Suprapubic skin (tissue), 4 donors: ENCODE data around the gene KHSRP.

Experiments used
- CTCF ChIP-seq, 2 donors: fragments of 200-600 bp in 1 of 2; fragments of 450-650 bp in 1 of 2; sonication (generic) in 1 of 2; IDR thresholded peaks; one replicate each; pipeline ENCODE4 v1.5.1; 2016 to 2019; ENCODE audit warnings: antibody characterized with exemption in 2 of 2, mild to moderate bottlenecking in 1 of 2, moderate library complexity in 1 of 2
- EP300 ChIP-seq: sonication (generic); formaldehyde crosslinking; IDR thresholded peaks from one replicate; pipeline ENCODE4 v1.6.1; 2017; ENCODE audit warnings: antibody characterized with exemption
- POLR2A ChIP-seq, 2 donors: fragments of 450-650 bp; IDR thresholded peaks; one replicate each; pipeline ENCODE4 v1.6.1; 2017; ENCODE audit warnings: antibody characterized with exemption in 2 of 2, mild to moderate bottlenecking in 2 of 2, moderate library complexity in 2 of 2
- POLR2AphosphoS5 ChIP-seq, 3 donors: sonication (generic); formaldehyde crosslinking; IDR thresholded peaks; one replicate each; pipeline ENCODE4 v1.6.1; 2017; ENCODE audit warnings: antibody characterized with exemption in 3 of 3

GRCh38 chr19:6431891-6432290 is 7.3 kb upstream of the KHSRP start:
- no peak for TF ChIP-seq CTCF (IDR thresholded peaks at IDR 0.05)
- TF ChIP-seq EP300 = no peak
- no peak for TF ChIP-seq POLR2AphosphoS5 (IDR thresholded peaks at IDR 0.05)
- TF ChIP-seq POLR2A (IDR thresholded peaks at IDR 0.05) = no peak
